Measurements from ENCODE around the gene NKD1.

GRCh38 chr16:50550035-50550434, 1.8 kb downstream of the NKD1 start:
- no peak for TF ChIP-seq CTCF (conservative IDR thresholded peaks at IDR 0.05; ENCODE audit: low read length)
- TF ChIP-seq EZH2phosphoT487 (IDR thresholded peaks at IDR 0.05; ENCODE audit: borderline replicate concordance, low read depth, low read length), result no peak
